ENCODE data around the gene APOE.

The APOE gene

GRCh38 chr19:44893332-44894051, 12.1 kb upstream of the APOE start:
- DNase-seq (ENCODE audit: insufficient read length, low spot score): no peak
- no peak for FAIRE-seq

DNA sequence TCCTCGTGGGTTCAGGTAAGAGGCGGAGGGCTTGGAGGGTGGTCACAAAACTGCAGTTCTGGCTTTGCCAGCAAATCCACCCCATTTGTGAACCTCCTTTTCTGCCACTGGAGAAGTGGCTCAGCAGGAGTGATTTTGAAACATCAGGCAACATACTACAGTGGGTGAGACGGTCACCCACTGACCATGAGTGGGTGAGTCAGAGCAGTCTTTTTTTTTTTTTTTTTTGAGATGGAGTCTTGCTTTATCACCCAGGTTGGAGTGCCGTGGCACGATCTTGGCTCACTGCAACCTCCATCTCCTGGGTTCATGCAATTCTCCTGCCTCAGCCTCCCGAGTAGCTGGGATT, 11.6 kb upstream of the APOE start:
- DNase-seq (ENCODE audit: insufficient read length, low spot score) (no peak), FAIRE-seq (no peak)
- TF ChIP-seq, protein P1, sequence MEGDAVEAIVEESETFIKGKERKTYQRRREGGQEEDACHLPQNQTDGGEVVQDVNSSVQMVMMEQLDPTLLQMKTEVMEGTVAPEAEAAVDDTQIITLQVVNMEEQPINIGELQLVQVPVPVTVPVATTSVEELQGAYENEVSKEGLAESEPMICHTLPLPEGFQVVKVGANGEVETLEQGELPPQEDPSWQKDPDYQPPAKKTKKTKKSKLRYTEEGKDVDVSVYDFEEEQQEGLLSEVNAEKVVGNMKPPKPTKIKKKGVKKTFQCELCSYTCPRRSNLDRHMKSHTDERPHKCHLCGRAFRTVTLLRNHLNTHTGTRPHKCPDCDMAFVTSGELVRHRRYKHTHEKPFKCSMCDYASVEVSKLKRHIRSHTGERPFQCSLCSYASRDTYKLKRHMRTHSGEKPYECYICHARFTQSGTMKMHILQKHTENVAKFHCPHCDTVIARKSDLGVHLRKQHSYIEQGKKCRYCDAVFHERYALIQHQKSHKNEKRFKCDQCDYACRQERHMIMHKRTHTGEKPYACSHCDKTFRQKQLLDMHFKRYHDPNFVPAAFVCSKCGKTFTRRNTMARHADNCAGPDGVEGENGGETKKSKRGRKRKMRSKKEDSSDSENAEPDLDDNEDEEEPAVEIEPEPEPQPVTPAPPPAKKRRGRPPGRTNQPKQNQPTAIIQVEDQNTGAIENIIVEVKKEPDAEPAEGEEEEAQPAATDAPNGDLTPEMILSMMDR (IDR thresholded peaks at IDR 0.05; ENCODE audit: insufficient read depth, missing control alignments): no peak

More at GRCh38 chr19:44893332-44894051, 12.1 kb upstream of the APOE start:
- TF ChIP-seq, protein P1 (IDR thresholded peaks at IDR 0.05; ENCODE audit: insufficient read depth, missing control alignments): no peak

DNA sequence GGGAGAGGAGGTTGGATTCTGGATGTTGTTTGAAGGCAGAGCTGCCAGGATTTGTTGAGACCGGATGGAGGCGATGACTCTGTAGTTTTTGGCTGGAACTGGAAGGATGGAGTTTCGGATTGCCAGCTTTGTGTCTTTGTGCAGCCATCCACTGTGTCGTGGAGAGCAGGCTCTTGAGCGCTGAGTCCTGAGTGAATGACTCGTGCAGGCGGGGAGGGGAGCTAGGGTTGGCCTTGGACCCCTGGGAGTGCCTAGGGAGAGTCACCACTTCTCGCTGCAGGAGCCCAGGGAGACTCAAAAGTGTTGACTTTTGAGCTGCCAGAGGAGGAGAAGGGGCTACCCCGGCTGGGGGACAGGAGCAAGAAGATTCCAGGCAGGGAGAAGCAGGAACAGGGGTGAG, 10.7 kb upstream of the APOE start:
- TF ChIP-seq, protein P1 (IDR thresholded peaks at IDR 0.05; ENCODE audit: insufficient read depth, missing control alignments): no peak
- no peak for DNase-seq (ENCODE audit: insufficient read length, low spot score)
- no peak for FAIRE-seq

DNA sequence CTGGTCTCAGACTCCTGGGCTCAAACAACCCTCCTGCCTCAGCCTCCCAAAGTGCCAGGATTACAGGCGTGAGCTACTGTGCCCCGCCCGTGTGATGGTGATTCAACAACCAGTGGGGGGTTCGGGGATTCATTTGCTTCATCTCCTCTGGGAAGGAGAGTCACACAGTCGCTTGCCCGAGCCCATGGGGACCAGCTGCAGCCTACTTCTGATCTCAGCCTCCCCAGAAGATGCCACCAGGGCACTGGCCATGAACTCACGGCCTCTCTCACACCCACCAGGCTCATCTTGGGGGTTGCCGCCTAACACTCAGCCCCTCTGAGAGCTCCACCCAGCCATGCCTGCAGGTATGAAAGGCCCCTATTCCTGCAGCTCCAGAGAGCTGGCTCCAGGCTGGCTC, 7.8 kb upstream of the APOE start:
- no peak for FAIRE-seq
- TF ChIP-seq, protein P1 (IDR thresholded peaks at IDR 0.05; ENCODE audit: insufficient read depth, missing control alignments): no peak
- no peak for DNase-seq (ENCODE audit: insufficient read length, low spot score)

DNA sequence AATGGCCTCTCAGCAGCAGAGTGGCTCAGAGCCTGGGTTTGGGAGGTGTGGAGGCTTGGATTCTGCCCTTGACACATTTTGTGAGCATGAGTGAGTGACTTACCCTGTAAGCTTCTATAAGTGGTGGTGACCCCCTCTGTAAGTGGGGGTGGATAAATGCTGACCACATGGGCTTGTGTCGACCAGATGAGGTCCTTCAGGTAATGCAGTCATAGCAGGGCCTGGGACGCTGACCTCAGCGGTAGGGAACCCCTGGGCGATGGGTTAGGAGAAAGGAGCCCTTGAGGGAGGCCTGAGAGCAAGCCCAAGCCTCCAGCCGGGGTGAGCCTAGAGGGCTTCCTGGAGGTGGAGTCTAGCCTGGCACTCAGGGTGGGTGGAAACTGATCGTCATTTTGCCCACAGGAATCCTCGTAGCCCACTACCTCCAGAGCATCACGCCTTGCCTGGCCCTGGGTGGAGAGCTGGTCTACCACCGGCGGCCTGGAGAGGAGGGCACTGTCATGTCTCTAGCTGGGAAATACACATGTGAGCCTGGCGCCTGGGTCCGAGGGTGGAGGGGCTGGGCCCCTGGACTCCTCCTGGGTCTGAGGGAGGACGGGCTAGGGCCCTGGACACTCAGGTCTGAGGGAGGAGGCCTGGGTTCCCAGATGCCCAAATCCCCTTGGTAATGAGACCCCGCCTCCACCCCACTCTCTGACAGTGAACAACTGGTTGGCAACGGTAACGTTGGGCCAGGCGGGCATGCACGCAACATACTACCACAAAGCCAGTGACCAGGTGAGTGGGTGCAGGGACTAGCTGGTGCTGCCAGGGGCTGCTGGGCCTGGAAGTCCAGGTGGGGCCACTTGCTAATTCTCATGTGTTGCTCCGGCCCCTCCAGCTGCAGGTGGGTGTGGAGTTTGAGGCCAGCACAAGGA, 5.0 kb upstream of the APOE start:
- TF ChIP-seq, protein P1 (IDR thresholded peaks at IDR 0.05; ENCODE audit: insufficient read depth, missing control alignments): no peak
- FAIRE-seq (no peak), DNase-seq (ENCODE audit: insufficient read length, low spot score) (no peak)

GRCh38 chr19:44903216-44903601, 2.4 kb upstream of the APOE start:
- no peak for FAIRE-seq
- TF ChIP-seq, protein P1 (IDR thresholded peaks at IDR 0.05; ENCODE audit: insufficient read depth, missing control alignments): no peak
- DNase-seq (ENCODE audit: insufficient read length, low spot score): no peak
